Activated CD8-positive, alpha-beta memory T cell treated with anti-CD3 and anti-CD28 coated beads, Interleukin-2, amount 50 U/mL, for 1 hour (primary cell): ENCODE measurements around the gene CELSR1.
"Not testable (repeated sequence)": the region's sequence is repeated elsewhere in the genome, so short reads cannot be mapped to it uniquely, and the experiment has no call there.

Experiments used
- DNase-seq: peaks from one replicate; pipeline ENCODE4 v3.0.0-alpha.2; 2020; ENCODE audit errors: extremely low read depth

Gene CELSR1

GRCh38 chr22:46484156-46484860, 53.1 kb downstream of the CELSR1 start:
- no peak for DNase-seq

GRCh38 chr22:46483353-46483752, 54.1 kb downstream of the CELSR1 start:
- no peak for DNase-seq

GRCh38 chr22:46482056-46482675, 55.3 kb downstream of the CELSR1 start:
- no peak for DNase-seq

GRCh38 chr22:46481386-46481785, 56.0 kb downstream of the CELSR1 start:
- no peak for DNase-seq

GRCh38 chr22:46480396-46480795, 57.0 kb downstream of the CELSR1 start:
- DNase-seq = no peak

- no peak for DNase-seq
These were observed 58.4 kb downstream of the CELSR1 start for GRCh38 chr22:46479046-46479445.

- no peak for DNase-seq
These were observed 59.3 kb downstream of the CELSR1 start for GRCh38 chr22:46478083-46478551.

GRCh38 chr22:46476547-46476941, 60.9 kb downstream of the CELSR1 start:
- DNase-seq = no peak

- no peak for DNase-seq
These were observed 63.4 kb downstream of the CELSR1 start for GRCh38 chr22:46473896-46474557.

- DNase-seq = no peak
These were observed 64.2 kb downstream of the CELSR1 start for GRCh38 chr22:46473021-46473779.

- no peak for DNase-seq
These were observed 64.8 kb downstream of the CELSR1 start for GRCh38 chr22:46472722-46473016.

- no peak for DNase-seq
These were observed 65.3 kb downstream of the CELSR1 start for GRCh38 chr22:46471901-46472721.

GRCh38 chr22:46471330-46471729, 66.1 kb downstream of the CELSR1 start:
- not testable (repeated sequence) for DNase-seq

- no peak for DNase-seq
These were observed 67.7 kb downstream of the CELSR1 start for GRCh38 chr22:46469711-46470110.

- no peak for DNase-seq
These were observed 70.4 kb downstream of the CELSR1 start for GRCh38 chr22:46467006-46467405.

- no peak for DNase-seq
These were observed 71.2 kb downstream of the CELSR1 start for GRCh38 chr22:46466255-46466676.

GRCh38 chr22:46465793-46466192, 71.6 kb downstream of the CELSR1 start:
- DNase-seq = no peak

GRCh38 chr22:46465345-46465720, 72.1 kb downstream of the CELSR1 start:
- no peak for DNase-seq

GRCh38 chr22:46464701-46465344, 72.6 kb downstream of the CELSR1 start:
- no peak for DNase-seq

- DNase-seq = no peak
These were observed 73.1 kb downstream of the CELSR1 start for GRCh38 chr22:46464296-46464695.
